HuH-7.5 (cell line): Measurements from ENCODE around the gene ITGB6.

Experiments
- DNase-seq: peaks from one replicate; pipeline ENCODE4 v3.0.0; 2011; ENCODE audit warnings: low spot score

ITGB6 gene

GRCh38 chr2:160051371-160051800, 148.7 kb downstream of the ITGB6 start:
- no peak for DNase-seq

- DNase-seq = no peak
Measured at GRCh38 chr2:160050147-160050546, 149.9 kb downstream of the ITGB6 start.
